ENCODE results near the gene OR1J1.

DNA sequence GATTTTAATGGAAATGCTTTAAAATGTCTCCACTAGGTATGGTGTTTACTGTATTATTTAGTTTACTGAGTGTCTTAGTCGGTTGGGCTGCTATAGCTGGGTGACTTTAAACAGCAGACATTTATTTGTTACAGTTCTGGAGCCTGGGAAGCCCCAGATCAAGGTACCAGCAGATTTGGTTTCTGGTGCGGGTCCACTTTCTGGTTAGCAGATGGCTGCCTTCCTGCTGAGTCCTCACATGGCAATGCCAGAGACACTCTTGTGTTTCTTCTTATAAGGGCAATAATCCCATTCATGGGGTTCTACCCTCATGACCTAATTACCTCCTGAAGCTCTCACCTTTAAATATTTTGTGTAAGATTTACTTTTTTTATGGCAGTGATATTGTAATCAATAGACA is 40.5 kb upstream of the OR1J1 start:
- TF ChIP-seq, protein P1, sequence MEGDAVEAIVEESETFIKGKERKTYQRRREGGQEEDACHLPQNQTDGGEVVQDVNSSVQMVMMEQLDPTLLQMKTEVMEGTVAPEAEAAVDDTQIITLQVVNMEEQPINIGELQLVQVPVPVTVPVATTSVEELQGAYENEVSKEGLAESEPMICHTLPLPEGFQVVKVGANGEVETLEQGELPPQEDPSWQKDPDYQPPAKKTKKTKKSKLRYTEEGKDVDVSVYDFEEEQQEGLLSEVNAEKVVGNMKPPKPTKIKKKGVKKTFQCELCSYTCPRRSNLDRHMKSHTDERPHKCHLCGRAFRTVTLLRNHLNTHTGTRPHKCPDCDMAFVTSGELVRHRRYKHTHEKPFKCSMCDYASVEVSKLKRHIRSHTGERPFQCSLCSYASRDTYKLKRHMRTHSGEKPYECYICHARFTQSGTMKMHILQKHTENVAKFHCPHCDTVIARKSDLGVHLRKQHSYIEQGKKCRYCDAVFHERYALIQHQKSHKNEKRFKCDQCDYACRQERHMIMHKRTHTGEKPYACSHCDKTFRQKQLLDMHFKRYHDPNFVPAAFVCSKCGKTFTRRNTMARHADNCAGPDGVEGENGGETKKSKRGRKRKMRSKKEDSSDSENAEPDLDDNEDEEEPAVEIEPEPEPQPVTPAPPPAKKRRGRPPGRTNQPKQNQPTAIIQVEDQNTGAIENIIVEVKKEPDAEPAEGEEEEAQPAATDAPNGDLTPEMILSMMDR (IDR thresholded peaks at IDR 0.05), result no peak
- TF ChIP-seq POLR2AphosphoS5 (IDR thresholded peaks at IDR 0.05), result no peak
- no peak for TF ChIP-seq POLR2A (IDR thresholded peaks at IDR 0.05)

Measured in suprapubic skin (tissue), 4 donors.